Neural cell (in vitro differentiated cells): ENCODE measurements around the gene HAAO.

ENCODE experiments used
- TF ChIP-seq, protein P1 (sequence below): fragments of 450-650 bp; IDR thresholded peaks from 2 replicates; pipeline ENCODE4 v1.5.1; 2014; ENCODE audit warnings: antibody characterized with exemption, mild to moderate bottlenecking, moderate library complexity; ENCODE audit not compliant: poor library complexity, severe bottlenecking
- TF ChIP-seq, protein P2 (sequence below): IDR thresholded peaks from 2 replicates; pipeline ENCODE4 v1.6.1; 2012; ENCODE audit warnings: borderline replicate concordance

DNA sequence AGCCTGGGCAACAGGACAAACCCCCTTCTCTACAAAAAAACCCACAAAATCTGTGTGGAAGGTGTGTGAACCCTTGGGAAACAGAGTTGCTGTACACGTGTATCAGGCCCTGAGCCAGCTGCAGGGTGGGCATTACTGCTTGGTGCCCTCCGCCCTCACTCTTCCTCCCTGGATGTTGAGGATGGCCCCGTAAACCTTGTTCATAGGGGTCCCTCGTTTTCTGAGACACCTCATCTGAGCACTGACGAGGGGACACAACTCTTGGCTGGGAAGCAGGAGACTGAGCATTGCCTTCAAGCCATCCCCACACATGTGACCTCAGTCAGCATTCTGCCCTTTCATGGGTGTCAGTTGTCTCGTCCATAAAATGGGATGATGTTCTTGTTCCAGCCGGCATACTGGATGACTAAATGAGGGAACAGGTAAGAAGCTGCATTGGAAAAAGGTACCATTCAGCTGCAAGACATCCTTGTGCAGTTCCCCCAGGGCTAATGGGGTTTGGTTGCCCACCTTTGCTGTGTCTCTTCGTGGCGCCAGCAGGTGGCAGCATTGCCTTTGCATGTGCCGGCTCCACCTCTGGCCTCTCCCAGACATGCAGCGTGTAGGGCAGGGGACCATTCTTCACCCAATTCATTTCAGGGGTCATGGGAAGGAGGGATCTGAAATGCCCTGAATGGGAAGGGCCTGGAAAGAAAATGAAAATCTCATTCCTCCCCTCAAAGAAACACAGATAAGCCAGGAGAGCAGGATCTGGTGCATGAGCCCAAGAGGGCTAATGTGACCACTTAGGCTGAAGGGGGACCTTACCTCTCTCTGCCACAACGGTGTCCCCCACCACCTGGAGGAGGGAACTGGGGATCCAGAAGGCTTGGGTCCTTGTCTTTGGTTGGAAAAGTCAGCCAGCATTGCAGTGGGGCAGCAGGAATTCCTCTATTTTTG is 36.4 kb upstream of the HAAO start:
- TF ChIP-seq, protein P1, sequence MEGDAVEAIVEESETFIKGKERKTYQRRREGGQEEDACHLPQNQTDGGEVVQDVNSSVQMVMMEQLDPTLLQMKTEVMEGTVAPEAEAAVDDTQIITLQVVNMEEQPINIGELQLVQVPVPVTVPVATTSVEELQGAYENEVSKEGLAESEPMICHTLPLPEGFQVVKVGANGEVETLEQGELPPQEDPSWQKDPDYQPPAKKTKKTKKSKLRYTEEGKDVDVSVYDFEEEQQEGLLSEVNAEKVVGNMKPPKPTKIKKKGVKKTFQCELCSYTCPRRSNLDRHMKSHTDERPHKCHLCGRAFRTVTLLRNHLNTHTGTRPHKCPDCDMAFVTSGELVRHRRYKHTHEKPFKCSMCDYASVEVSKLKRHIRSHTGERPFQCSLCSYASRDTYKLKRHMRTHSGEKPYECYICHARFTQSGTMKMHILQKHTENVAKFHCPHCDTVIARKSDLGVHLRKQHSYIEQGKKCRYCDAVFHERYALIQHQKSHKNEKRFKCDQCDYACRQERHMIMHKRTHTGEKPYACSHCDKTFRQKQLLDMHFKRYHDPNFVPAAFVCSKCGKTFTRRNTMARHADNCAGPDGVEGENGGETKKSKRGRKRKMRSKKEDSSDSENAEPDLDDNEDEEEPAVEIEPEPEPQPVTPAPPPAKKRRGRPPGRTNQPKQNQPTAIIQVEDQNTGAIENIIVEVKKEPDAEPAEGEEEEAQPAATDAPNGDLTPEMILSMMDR: peak; percentile 94
- TF ChIP-seq, protein P2, sequence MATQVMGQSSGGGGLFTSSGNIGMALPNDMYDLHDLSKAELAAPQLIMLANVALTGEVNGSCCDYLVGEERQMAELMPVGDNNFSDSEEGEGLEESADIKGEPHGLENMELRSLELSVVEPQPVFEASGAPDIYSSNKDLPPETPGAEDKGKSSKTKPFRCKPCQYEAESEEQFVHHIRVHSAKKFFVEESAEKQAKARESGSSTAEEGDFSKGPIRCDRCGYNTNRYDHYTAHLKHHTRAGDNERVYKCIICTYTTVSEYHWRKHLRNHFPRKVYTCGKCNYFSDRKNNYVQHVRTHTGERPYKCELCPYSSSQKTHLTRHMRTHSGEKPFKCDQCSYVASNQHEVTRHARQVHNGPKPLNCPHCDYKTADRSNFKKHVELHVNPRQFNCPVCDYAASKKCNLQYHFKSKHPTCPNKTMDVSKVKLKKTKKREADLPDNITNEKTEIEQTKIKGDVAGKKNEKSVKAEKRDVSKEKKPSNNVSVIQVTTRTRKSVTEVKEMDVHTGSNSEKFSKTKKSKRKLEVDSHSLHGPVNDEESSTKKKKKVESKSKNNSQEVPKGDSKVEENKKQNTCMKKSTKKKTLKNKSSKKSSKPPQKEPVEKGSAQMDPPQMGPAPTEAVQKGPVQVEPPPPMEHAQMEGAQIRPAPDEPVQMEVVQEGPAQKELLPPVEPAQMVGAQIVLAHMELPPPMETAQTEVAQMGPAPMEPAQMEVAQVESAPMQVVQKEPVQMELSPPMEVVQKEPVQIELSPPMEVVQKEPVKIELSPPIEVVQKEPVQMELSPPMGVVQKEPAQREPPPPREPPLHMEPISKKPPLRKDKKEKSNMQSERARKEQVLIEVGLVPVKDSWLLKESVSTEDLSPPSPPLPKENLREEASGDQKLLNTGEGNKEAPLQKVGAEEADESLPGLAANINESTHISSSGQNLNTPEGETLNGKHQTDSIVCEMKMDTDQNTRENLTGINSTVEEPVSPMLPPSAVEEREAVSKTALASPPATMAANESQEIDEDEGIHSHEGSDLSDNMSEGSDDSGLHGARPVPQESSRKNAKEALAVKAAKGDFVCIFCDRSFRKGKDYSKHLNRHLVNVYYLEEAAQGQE: no peak
